ENCODE results near the gene RNF223. TPM values are rescaled to one million over a fixed set of nuclear protein-coding genes. Genes with fewer than 3 reads are reported as not detected.
A peak's percentile ranks its signal among the peaks of the same experiment; 100 is the strongest.

Gene RNF223
- total RNA-seq, 1 experiment from 2014 or later = not detected

- ATAC-seq (no peak), DNase-seq (ENCODE audit: low spot score) (no peak)
- peaks cover 18% of the 10 kb centered on the region for H3K27me3 Mint-ChIP-seq (ENCODE audit: low read depth)
- no peak for TF ChIP-seq CREB1 (CRISPR knock-in tag; IDR thresholded peaks at IDR 0.05)
- no peak for TF ChIP-seq AFF4 (CRISPR knock-in tag; IDR thresholded peaks at IDR 0.05; ENCODE audit: borderline replicate concordance)
- no peak for TF ChIP-seq ATF6 (CRISPR knock-in tag; IDR thresholded peaks at IDR 0.05)
- H3K4me1 Mint-ChIP-seq = peaks cover 5% of the 10 kb centered on the region
- H3K36me3 Mint-ChIP-seq = peaks cover 10% of the 10 kb centered on the region
- POLR2A ChIA-PET = no interaction called here
- no peak overlapping the region for H3K4me3 Mint-ChIP-seq
- peak overlapping the region; percentile 36; the same call in 1 of the 2 replicates for H3K27ac Mint-ChIP-seq
- CTCF ChIA-PET = interaction anchor here (1.5 kb wide), 1 partner anchor 21 kb away, joined by 4 read pairs; no protein-coding TSS in a partner anchor
- no peaks in the 10 kb centered on the region for H3K9me3 Mint-ChIP-seq
These were observed 30.7 kb downstream of the RNF223 start for GRCh38 chr1:1043411-1043810.

GRCh38 chr1:1042835-1043234, 31.3 kb downstream of the RNF223 start:
- H3K4me3 Mint-ChIP-seq = no peak overlapping the region
- peaks cover 10% of the 10 kb centered on the region for H3K36me3 Mint-ChIP-seq
- POLR2A ChIA-PET = no interaction called here
- H3K9me3 Mint-ChIP-seq = no peaks in the 10 kb centered on the region
- H3K27me3 Mint-ChIP-seq (ENCODE audit: low read depth) = peaks cover 24% of the 10 kb centered on the region
- TF ChIP-seq MAX (CRISPR knock-in tag; IDR thresholded peaks at IDR 0.05) (no peak), ZNF121 (CRISPR knock-in tag; IDR thresholded peaks at IDR 0.05) (no peak), MYBL2 (CRISPR knock-in tag; IDR thresholded peaks at IDR 0.05) (no peak), KAT7 (CRISPR knock-in tag; IDR thresholded peaks at IDR 0.05; ENCODE audit: borderline replicate concordance) (no peak), ZBTB21 (CRISPR knock-in tag; IDR thresholded peaks at IDR 0.05; ENCODE audit: borderline replicate concordance) (no peak), GABPB1 (CRISPR knock-in tag; IDR thresholded peaks at IDR 0.05) (no peak), GTF2I (CRISPR knock-in tag; conservative IDR thresholded peaks at IDR 0.05) (no peak), ATF1 (CRISPR knock-in tag; IDR thresholded peaks at IDR 0.05) (no peak), FOXK1 (CRISPR knock-in tag; IDR thresholded peaks at IDR 0.05) (no peak), HMGA2 (CRISPR knock-in tag; IDR thresholded peaks at IDR 0.05) (no peak), ATF2 (CRISPR knock-in tag; IDR thresholded peaks at IDR 0.05; ENCODE audit: borderline replicate concordance, low read depth) (no peak)
- ATAC-seq (no peak), DNase-seq (ENCODE audit: low spot score) (no peak)
- CTCF ChIA-PET = interaction anchor here (1.5 kb wide), 1 partner anchor 21 kb away, joined by 4 read pairs; no protein-coding TSS in a partner anchor
- H3K27ac Mint-ChIP-seq = peak overlapping the region; percentile 36; the same call in 1 of the 2 replicates
- peaks cover 5% of the 10 kb centered on the region for H3K4me1 Mint-ChIP-seq

GRCh38 chr1:1041873-1042272, 32.2 kb downstream of the RNF223 start:
- H3K4me1 Mint-ChIP-seq = peaks cover 5% of the 10 kb centered on the region
- no peak overlapping the region for H3K27ac Mint-ChIP-seq
- H3K27me3 Mint-ChIP-seq (ENCODE audit: low read depth) = peaks cover 33% of the 10 kb centered on the region
- no peak for TF ChIP-seq MLX (CRISPR knock-in tag; IDR thresholded peaks at IDR 0.05)
- no peak for TF ChIP-seq SMAD3 (CRISPR knock-in tag; IDR thresholded peaks at IDR 0.05; ENCODE audit: borderline replicate concordance)
- no peak for TF ChIP-seq ZNF219 (CRISPR knock-in tag; IDR thresholded peaks at IDR 0.05; ENCODE audit: borderline replicate concordance)
- no peak for TF ChIP-seq FOXP4 (CRISPR knock-in tag; IDR thresholded peaks at IDR 0.05)
- no peak for TF ChIP-seq ZSCAN18 (CRISPR knock-in tag; IDR thresholded peaks at IDR 0.05)
- TF ChIP-seq RORB (CRISPR knock-in tag; IDR thresholded peaks at IDR 0.05) = no peak
- H3K36me3 Mint-ChIP-seq = peaks cover 7% of the 10 kb centered on the region
- H3K9me3 Mint-ChIP-seq = no peaks in the 10 kb centered on the region
- ChIA-PET CTCF (interaction anchor here (1.1 to 4.0 kb wide), 6 partner anchors 10 to 47 kb away, joined by 3 to 35 read pairs (median 10); no protein-coding TSS in a partner anchor), POLR2A (interaction anchor here (1.9 to 2.9 kb wide), 3 partner anchors 17 to 57 kb away, joined by 5 to 15 read pairs (median 10); no protein-coding TSS in a partner anchor)
- no peak for ATAC-seq
- H3K4me3 Mint-ChIP-seq = no peak overlapping the region
- DNase-seq (ENCODE audit: low spot score) = no peak
